Liver (tissue), 4 donors: ENCODE data around the gene SPOUT1. TPM values are rescaled to one million over a fixed set of nuclear protein-coding genes. Genes with fewer than 3 reads are reported as not detected.

Experiments
- polyA plus RNA-seq, 2 donors: library from polyadenylated mRNA; stranded (reverse) in 1 of 2; unstranded in 1 of 2; fragments of 200-250 nt in 1 of 2; fragments of >200 nt in 1 of 2; fragmentation: Nextera tagmentation in 1 of 2; extraction: Ambion mirVana in 1 of 2; gene quantifications; one replicate each; pipeline versions ENCODE4 v1.2.1 to v1.2.3, GENCODE V29; 2013 to 2015
- total RNA-seq, 2 donors: library from RNA; depleted of rRNA; stranded (reverse); fragments of >200 nt; gene quantifications; one replicate each; pipeline ENCODE4 v1.2.3, GENCODE V29; 2014
- donor health status: healthy.
- donor health status: healthy.
- donor health status: healthy.

The SPOUT1 gene
- total and polyA plus RNA-seq, 4 donors, result 9.0 to 30.1 (median 14.5) TPM

Other genes starting within 250 kb of the SPOUT1 start
- 10 to 100 TPM; 10.9 to 58.0 TPM for gene DYNC2I2, start 172.9 kb downstream of the SPOUT1 start, total RNA-seq
- 10 to 100 TPM; 18.5 to 20.7 TPM for gene DYNC2I2, start 172.9 kb downstream of the SPOUT1 start, polyA plus RNA-seq
- gene SET, start 140.6 kb downstream of the SPOUT1 start, total RNA-seq, result 10 to 100 TPM; 79.9 to 95.6 TPM
- gene SET, start 140.6 kb downstream of the SPOUT1 start, polyA plus RNA-seq, result 10 to 100 TPM; 58.2 to 58.8 TPM
- 1 to 10 TPM; 2.0 to 4.2 TPM for gene PKN3, start 127.3 kb downstream of the SPOUT1 start, total RNA-seq
- 1 to 10 TPM in 1 of 2 donors, under 1 TPM in 1; 0.61 to 1.1 TPM for gene PKN3, start 127.3 kb downstream of the SPOUT1 start, polyA plus RNA-seq
- gene ZDHHC12, start 105.7 kb downstream of the SPOUT1 start, total RNA-seq, result 10 to 100 TPM; 24.7 to 29.7 TPM
- 10 to 100 TPM; 30.9 to 48.2 TPM for gene ZDHHC12, start 105.7 kb downstream of the SPOUT1 start, polyA plus RNA-seq
- 10 to 100 TPM; 20.0 to 29.1 TPM for gene ZER1, start 57.9 kb downstream of the SPOUT1 start, total RNA-seq
- 10 to 100 TPM in 1 of 2 donors, 1 to 10 TPM in 1; 7.6 to 11.7 TPM for gene ZER1, start 57.9 kb downstream of the SPOUT1 start, polyA plus RNA-seq
- gene TBC1D13, start 42.5 kb downstream of the SPOUT1 start, total RNA-seq, result 10 to 100 TPM in 1 of 2 donors, 1 to 10 TPM in 1; 6.3 to 11.7 TPM
- 1 to 10 TPM; 7.4 to 8.6 TPM for gene TBC1D13, start 42.5 kb downstream of the SPOUT1 start, polyA plus RNA-seq
- gene ENDOG, start 11.3 kb downstream of the SPOUT1 start, total RNA-seq, result 10 to 100 TPM; 11.3 to 17.9 TPM
- gene ENDOG, start 11.3 kb downstream of the SPOUT1 start, polyA plus RNA-seq, result 10 to 100 TPM; 12.2 to 25.0 TPM
- gene KYAT1, start 52.2 kb upstream of the SPOUT1 start, total RNA-seq, result 1 to 10 TPM; 6.9 to 8.1 TPM
- gene KYAT1, start 52.2 kb upstream of the SPOUT1 start, polyA plus RNA-seq, result 1 to 10 TPM; 3.8 to 8.0 TPM
- gene LRRC8A, start 52.3 kb upstream of the SPOUT1 start, total RNA-seq, result 10 to 100 TPM; 15.8 to 22.8 TPM
- 10 to 100 TPM; 14.6 to 19.9 TPM for gene LRRC8A, start 52.3 kb upstream of the SPOUT1 start, polyA plus RNA-seq
- 10 to 100 TPM in 1 of 2 donors, 1 to 10 TPM in 1; 9.2 to 28.4 TPM for gene PHYHD1, start 91.2 kb upstream of the SPOUT1 start, total RNA-seq
- 10 to 100 TPM; 34.2 to 72.8 TPM for gene PHYHD1, start 91.2 kb upstream of the SPOUT1 start, polyA plus RNA-seq
- 10 to 100 TPM; 10.0 to 13.4 TPM for gene DOLK, start 117.8 kb upstream of the SPOUT1 start, total RNA-seq
- gene DOLK, start 117.8 kb upstream of the SPOUT1 start, polyA plus RNA-seq, result 10 to 100 TPM in 1 of 2 donors, 1 to 10 TPM in 1; 9.5 to 15.3 TPM
- gene NUP188, start 117.9 kb upstream of the SPOUT1 start, total RNA-seq, result 10 to 100 TPM; 31.4 to 34.7 TPM
- gene NUP188, start 117.9 kb upstream of the SPOUT1 start, polyA plus RNA-seq, result 1 to 10 TPM; 6.9 to 7.0 TPM
- 10 to 100 TPM; 22.6 to 26.9 TPM for gene SH3GLB2, start 198.5 kb upstream of the SPOUT1 start, total RNA-seq
- gene SH3GLB2, start 198.5 kb upstream of the SPOUT1 start, polyA plus RNA-seq, result 10 to 100 TPM in 1 of 2 donors, 1 to 10 TPM in 1; 5.0 to 14.0 TPM
- 10 to 100 TPM; 22.8 to 42.6 TPM for gene MIGA2, start 206.8 kb upstream of the SPOUT1 start, total RNA-seq
- gene MIGA2, start 206.8 kb upstream of the SPOUT1 start, polyA plus RNA-seq, result 10 to 100 TPM in 1 of 2 donors, 1 to 10 TPM in 1; 8.0 to 11.1 TPM